GM21447 (cell line): ENCODE data around the gene CDH24.

Experiments used
- ATAC-seq: cut with Tn5 transposase; IDR thresholded peaks from one replicate; pipeline ENCODE4 v1.9.1; 2021; ENCODE audit not compliant: unreplicated experiment

Gene CDH24

DNA sequence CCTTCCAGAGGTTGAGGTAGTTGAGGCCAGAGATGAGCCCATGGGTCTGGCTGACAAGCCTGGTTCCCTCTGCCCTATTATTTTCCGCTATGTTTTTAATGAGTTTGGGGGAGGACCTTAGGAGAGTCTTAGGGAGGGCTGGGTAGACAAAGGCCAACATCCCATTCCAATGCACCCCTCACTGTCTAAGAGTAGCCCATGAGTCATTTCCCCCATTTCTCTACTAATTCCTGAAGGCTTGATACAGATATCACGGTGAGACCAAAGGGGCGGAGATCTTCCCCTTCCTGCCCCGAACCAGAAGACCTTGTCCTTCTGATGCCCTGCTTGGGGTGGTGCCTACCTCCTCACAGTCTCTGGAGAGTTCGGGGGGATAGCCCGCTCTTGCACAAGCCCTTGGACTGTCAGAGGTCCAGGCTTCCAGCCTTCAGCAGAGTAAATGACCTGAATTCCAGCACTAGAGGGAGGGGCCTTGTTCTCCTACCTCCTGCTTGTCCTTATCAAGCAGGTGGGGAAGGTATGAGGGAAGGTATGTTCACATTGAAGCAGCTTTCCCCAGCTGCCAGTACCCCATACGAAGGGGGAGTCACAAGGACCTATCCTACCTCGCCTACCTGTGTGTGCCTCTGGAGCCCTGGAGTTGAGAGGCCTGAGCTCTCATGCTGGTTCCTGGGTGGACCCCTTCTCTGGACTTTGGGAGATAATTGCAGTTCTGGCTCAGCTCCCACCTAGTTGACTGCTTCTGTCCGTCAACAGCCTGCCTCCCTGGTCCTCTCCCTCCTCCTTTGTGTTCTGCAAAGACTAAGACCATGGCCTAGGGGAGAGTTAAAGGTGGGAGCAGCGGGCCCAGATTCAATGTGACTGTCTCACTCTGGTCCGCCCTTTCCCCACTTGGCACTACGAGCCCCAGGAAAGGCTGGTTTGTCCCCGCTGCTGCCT lies 11.6 kb downstream of the CDH24 start:
- no peak for ATAC-seq

- ATAC-seq: no peak
Observed at GRCh38 chr14:23044840-23045239, 12.5 kb downstream of the CDH24 start.

- no peak for ATAC-seq
Observed at GRCh38 chr14:23043754-23044153, 13.6 kb downstream of the CDH24 start.

DNA sequence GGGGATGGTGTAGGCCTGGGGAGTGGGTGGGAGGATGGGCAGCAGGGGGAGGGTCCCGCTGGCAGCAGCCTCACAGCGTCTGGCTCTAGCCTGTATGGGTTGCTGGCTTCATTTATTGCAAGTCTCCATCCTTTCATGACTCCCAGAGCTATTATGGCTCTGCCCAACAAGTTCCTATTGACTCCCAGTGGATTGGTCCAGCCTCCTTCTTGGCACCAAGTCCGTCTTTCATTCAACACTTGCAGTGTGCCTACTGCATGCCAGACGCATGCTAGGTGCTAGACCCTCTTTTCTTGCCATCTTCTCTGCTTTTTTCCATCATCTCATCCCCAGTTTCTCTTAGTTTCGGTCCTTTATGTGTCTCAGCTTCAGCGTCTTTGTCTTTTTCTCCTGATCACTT lies 14.2 kb downstream of the CDH24 start:
- ATAC-seq: no peak

DNA sequence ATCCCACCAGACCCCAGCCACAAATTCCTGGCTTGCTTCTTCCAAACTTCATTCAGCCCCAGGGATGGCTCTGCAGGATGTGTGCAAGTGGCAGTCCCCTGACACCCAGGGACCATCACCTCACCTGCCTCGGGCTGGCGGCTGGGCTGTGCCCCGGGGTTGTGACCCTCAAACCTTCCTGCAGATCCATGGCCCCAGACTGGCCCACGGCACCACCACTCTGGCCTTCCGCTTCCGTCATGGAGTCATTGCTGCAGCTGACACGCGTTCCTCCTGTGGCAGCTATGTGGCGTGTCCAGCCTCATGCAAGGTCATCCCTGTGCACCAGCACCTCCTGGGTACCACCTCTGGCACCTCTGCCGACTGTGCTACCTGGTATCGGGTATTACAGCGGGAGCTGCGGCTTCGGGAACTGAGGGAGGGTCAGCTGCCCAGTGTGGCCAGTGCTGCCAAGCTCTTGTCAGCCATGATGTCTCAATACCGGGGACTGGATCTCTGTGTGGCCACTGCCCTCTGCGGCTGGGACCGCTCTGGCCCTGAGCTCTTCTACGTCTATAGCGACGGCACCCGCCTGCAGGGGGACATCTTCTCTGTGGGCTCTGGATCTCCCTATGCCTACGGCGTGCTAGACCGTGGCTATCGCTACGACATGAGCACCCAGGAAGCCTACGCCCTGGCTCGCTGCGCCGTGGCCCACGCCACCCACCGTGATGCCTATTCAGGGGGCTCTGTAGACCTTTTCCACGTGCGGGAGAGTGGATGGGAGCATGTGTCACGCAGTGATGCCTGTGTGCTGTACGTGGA lies 15.0 kb downstream of the CDH24 start, which contains the start of gene PSMB11:
TSS of gene PSMB11 (plus strand) at position 51 of the 804 bp plus-strand sequence. CDS start at position 65, 14 bp downstream.
- no peak for ATAC-seq

DNA sequence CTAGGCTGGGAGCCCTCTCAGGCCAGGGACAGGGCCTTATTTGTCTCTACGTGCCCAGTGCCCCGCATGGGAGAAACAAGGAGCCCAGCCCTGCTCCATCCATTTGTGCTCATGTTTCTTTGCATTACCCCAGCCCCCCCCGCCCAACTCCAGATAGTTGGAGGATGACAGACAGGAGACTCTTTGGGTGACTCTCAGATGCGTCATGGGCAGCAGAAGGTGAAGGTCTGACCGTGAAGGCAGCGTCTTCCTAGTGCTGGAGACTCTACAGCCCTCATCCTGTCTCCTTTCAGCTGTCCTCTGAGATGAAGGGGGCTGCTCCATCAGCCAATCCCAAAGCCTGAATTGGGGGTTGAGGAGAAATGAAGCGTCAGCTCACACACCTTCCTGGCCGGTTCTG lies 15.6 kb downstream of the CDH24 start:
- ATAC-seq: no peak

- no peak for ATAC-seq
Observed at GRCh38 chr14:23040100-23040499, 17.2 kb downstream of the CDH24 start.

DNA sequence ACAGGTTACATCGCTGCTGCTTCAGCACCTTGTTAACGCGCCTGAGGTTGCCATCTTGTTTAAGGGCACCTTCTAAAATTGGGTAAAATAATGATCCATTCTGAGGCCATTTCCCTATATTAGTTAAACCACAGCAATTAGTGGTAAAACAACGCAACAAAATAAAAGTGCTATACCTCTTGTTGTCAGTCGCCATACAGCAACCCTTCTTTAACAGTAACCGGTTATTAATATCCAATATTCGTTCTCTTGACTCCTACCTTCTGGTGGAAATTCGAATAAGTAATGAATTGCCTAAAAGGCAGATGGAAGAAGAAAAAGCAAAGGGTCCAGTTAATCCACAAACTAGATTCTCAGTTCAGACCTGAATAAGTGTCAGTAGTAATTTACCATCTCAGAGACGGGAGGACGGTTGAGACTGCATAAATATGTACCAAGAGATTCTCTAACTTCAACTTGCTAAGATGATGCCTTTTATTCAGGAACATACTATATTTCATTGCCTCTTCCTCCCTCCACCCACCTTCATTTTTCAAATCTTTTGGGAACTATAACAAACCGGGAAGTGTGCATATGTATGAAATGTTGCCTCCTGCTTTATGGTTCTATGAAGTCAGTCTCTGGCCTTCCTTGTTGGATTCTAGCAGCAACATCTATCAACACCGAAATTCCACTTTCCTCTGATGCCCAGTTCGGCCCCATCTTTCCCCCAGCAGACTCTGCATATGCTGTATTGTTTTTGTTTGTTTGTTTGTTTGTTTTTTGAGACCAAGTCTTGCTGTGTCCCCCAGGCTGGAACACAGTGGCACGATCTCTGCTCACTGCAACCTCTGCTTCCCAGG lies 21.8 kb downstream of the CDH24 start:
- no peak for ATAC-seq

- ATAC-seq: peak; percentile 97
Observed at GRCh38 chr14:23034498-23035302, 22.6 kb downstream of the CDH24 start, which contains the start of gene PSMB5. Gene PSMB5, minus strand, starts transcription at chr14:23034900. Its CDS starts 19 bp downstream, at chr14:23034881.

DNA sequence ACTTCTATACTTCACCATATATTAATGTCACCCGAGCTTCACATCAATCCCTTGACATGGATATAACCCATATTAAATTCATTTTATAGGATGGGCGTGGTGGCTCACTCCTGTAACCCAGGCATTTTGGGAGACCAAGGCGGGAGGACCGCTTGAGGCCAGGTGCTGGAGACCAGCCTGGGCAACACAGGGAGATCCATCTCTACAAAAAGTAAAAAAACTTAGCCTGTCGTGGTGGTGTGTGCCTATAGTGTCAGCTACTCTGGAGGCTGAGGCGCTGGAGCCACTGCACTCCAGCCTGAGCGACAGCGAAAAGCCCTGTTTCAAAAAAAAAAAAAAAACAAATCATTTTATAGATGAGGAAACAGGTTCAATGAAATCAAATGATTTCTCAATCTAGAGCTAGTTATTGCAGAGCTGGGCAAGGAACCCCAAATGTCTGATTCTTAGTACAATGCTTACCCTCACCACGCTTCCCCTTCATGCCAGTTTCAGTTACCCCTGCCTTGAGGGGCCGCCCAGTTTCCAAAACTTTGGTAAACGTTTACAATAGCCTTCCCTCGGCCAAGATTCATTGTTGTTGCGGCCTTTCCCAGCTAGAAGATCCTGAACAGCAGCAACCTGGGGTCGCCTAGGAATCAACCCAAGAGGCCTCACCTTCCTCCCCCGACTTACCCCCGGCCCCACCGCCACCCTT lies 23.4 kb downstream of the CDH24 start:
- no peak for ATAC-seq

GRCh38 chr14:23033251-23033727 lies 24.0 kb downstream of the CDH24 start:
- no peak for ATAC-seq

- ATAC-seq: no peak
Observed at GRCh38 chr14:23030936-23031335, 26.4 kb downstream of the CDH24 start.

DNA sequence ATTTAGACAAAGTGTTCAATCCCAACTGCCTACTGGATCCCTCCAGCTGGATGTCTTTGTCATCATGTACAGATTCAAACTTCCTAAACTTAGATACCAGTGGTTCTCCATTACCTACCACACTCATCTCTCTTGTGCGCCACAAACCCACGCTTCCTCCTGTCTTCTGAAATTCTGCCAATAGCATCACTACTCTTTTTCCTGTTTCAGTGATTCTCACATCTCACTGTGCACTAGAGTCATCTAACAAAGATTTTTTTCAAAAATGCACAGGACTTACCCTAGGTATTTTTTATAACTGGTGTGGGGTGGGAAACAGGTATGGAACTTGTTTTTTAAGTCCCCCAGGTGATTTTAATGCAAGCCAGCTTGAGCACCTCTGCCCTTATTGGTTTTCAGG lies 28.5 kb downstream of the CDH24 start:
- ATAC-seq: no peak

GRCh38 chr14:23025151-23025814 lies 32.0 kb downstream of the CDH24 start:
- ATAC-seq: no peak

DNA sequence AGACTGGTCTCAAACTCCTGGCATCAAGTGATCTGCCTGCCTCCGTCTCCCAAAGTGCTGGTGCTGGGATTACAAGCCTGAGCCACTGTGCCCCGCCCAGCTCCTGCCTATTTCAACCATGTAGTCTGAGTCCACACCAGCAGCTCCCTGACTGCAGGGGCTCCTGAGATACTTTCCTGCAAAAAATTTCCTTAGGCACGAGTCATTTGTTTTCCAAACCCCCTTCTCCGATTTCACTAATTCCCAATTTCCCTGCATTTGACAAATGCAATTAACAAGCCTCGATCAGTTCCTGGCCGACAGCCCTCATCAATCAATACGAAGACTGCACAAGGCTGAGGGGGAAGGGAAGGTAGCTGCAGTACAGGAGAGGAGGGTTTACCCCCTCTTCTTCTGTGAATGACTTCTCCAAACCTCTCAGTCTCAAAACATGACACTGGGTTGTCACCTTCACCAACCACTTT lies 32.7 kb downstream of the CDH24 start:
- ATAC-seq: no peak

GRCh38 chr14:23023795-23024152 lies 33.5 kb downstream of the CDH24 start:
- ATAC-seq: no peak

DNA sequence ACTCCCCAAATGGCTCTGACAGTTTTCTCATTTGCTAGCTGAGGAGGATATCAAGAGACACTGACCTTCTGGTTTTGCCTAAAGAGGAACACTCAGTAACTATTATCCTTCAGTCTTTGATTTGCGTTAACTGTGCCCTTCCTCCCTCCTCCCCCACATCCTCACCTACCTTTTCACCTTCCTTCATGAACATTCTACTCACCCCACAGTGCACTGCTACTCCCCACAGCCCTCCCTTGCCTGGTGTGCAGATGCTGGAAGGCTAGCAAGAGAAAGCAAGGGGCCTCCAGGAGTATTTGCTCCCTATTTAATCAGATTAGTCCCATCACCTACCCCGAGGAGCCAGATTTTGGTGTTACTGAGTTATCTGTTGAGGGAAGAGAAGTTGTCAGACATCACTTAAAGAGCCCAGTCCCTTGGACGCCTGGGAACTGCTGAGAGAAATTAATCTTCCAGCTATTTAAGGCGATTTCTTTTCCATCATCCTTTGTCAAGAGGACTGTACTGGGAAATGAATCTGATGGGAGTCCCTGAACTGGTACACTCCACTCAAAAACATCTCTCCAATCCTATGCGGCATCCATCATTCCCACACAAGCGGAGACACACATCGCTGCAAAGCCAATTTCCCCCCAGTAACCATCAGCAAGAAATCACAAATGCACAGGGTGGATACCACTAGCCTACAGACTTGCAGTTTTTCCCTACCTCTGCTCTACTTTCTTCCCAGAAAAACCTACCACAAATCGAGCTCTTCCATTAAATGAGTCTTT lies 34.1 kb downstream of the CDH24 start:
- no peak for ATAC-seq

GRCh38 chr14:23021889-23022442 lies 35.4 kb downstream of the CDH24 start:
- no peak for ATAC-seq
